Stimulated activated CD8-positive, alpha-beta memory T cell treated with anti-CD3 and anti-CD28 coated beads, Interleukin-15, amount 100 ng/mL, for 24 hours (primary cell): Measurements from ENCODE around the gene GPR107.

Source experiments
- DNase-seq: peaks from one replicate; pipeline ENCODE4 v3.0.0-alpha.2; 2020; ENCODE audit warnings: low read depth

The GPR107 gene

GRCh38 chr9:130159915-130160670 lies 106.4 kb downstream of the GPR107 start:
- DNase-seq, result no peak

- no peak for DNase-seq
Observed at GRCh38 chr9:130160862-130161470, 107.3 kb downstream of the GPR107 start.

DNA sequence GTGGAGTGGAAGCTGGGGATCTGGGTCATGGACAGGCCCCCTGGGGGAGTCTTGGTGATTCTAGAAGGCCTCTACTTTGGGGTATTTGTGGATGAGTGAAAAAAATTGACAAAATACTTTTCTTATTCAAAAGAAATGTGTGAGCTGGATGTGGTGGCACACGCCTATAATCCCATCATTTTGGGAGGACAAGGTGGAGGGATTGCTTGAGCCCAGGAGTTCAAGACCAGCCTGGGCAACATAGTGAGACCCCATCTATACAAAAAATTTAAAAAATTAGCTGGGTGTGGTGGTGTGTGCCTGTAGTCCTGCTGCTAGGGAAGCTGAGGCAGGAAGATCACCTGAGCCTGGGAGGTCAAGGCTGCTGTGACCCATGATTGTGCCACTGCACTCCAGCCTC lies 111.9 kb downstream of the GPR107 start:
- no peak for DNase-seq

DNA sequence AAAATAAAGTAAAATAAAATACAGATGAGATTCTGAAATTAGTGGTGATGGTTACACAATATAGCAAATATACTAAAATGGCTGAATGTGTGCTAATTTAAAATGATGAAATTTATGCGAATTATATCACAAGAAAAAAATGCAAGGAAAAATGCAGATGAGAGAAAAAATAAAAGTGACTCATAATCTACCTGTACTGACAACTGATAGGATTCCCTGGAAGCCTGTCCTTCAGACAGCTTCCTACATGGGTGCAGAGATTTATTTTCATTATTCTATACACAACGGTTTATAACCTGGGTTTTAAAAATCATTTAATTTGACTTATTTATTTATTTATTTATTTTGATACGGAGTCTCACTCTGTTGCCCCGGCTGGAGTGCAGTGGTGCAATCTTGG lies 112.7 kb downstream of the GPR107 start:
- no peak for DNase-seq

GRCh38 chr9:130167927-130168326 lies 114.2 kb downstream of the GPR107 start:
- no peak for DNase-seq

- DNase-seq, result no peak
Observed at GRCh38 chr9:130171226-130172148, 117.8 kb downstream of the GPR107 start.

DNA sequence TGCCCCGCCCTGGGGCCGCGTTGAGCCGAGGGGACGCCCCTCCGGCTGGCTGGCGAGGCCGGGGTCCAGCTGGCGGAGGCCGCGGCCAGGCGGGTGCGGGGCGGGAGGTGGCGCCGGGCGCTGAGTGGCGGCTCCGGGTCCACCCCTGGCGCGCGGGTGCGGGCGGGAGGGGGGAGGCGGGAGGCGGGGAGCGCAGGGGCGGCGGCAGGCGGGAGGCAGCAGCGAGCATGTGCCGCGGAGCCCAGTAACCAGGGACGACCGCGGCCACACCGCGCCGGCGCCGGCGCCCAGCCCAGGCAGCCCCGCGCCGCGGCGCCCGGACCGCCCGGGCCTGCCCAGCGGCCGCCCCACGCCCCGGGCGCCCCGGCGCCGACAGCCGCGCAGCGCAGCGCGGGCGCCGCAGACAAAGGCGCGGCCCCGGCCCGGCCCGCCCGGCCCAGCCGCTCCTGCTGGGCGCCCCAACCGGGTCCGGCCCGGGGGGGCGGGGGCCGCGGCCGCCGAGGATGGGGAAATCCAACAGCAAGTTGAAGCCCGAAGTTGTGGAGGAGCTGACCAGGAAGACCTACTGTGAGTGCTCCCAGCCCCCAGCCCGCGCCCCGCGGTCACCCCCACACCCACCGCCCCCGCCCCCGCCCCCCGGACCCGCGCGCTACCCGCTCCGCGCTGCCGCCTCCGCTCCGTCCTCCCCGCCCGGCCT lies 118.6 kb downstream of the GPR107 start, which contains the start of gene NCS1:
NCS1 (plus strand) TSS at position 244 of the 697 bp plus-strand sequence; CDS start at position 504, 260 bp downstream.
- DNase-seq, result peak; percentile 26

DNA sequence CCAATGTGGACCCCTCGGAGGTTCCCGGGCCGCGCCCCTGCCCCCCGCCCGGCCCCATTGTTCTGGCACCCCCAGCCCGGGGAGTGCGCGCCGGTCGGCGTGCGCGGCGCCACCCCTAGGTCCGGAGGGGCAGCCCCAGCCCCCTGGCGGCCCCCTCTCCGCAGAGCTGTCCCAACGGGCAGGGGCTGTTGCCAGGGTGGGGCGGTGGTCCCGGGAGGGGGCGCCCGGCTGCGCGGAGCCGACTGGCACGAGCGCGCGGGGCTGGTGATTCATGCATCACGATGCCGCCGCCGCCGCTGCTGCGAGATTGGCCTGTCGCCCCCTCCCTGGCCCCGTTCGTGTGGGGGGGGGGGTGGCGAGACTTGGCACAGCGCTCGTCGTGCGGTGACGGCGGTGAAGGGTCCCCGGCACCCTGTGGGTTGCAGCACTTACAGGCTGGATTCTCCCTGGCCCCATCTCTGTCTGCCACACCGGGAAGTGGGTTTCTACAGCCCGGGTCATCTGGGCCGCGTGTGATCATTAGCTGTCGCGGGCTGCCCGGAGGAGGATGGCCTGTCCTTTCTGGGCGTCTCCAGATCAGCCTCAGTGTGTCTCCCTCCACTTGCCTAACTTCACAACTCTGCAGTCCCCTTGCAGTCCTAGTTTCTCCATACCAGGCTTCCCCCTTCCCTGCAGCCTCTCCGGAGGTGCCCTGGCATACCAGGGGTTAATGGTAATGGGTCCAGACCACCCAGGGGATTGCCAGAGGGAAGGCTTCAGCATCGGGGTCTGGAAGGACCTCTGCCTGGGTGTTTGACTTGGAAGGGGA lies 119.4 kb downstream of the GPR107 start:
- DNase-seq, result no peak

GRCh38 chr9:130173666-130173983 lies 119.9 kb downstream of the GPR107 start:
- DNase-seq, result no peak

DNA sequence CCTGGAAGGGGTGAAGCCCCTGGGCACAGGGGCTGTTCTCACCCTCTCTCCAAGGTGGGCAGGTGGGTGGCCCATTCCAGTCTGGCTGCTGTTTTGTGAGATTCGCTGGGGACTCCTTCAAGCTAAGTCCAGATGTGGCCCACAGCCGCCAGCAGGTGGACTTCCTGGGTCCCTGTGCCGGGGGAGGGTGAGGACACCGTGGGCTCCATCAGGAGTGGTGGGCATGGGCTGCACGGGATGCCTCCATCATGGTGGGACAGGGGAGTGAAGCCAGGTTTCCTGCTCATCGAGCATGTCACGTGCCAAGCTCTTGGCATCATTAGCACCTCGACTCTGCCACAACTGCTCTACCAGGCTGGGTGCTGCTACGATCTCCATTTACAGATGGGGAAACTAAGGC lies 120.3 kb downstream of the GPR107 start:
- no peak for DNase-seq

DNA sequence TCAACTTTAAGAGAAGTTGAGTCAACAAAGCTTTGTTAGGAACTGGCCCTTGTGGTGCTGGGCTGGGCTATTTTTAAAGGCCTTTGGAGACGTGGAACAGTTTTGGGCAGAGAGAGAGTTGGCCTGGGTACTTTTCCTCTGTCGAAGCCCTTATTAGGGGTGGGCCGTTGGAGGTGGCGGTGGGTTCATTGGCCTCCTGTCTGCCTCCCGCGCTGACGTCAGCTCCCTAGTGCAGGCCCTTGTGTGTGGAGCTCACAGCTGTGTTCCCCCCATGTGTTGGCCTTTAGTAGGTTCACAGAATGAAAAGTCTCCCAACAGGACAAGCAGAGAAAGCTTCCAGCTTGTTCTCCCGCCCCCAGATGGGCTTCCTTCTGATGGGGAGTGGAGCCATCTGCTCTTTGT lies 121.2 kb downstream of the GPR107 start:
- no peak for DNase-seq

DNA sequence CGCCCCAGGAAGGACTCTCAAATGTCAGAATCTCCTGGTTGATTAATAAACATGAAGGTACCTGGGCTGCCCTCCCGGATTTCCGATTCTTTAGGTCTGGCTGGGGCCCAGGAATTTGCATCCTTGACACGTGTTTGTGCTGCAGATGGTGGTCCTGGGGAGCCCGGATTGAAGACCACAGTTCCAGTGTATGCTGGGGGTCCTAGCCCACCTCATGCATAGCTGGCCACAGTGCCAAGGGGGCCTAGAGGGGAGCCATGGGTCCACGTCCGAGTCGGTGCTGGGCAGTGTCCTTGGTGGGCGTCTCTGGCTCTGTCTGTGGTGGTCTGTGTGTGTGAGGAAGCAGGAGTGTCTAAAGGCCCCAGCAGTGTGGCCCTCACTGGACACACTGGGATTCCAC lies 121.6 kb downstream of the GPR107 start:
- DNase-seq, result no peak

DNA sequence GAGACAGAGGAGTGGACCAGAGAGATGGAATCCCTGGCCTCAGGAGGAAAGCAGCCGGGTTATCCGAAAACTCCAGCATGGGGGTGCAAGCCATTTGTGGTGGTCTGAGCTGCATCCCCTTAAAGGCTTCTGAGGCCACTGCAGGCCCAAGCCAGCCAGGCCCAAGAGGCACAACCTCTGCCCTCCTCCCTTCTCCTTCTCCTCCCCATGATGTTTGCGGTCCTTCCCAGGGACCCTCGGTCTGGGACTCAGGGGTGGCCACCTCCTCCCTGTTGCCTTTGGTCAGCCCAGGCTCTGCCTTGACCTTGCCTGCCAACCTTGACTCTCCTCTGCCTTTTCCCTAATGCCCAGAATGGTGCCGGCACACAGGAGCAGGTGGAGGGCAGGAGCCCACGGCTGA lies 123.1 kb downstream of the GPR107 start:
- DNase-seq, result no peak

- no peak for DNase-seq
Observed at GRCh38 chr9:130177898-130178805, 124.4 kb downstream of the GPR107 start.

GRCh38 chr9:130179331-130179907 lies 125.7 kb downstream of the GPR107 start:
- no peak for DNase-seq

GRCh38 chr9:130180516-130180915 lies 126.8 kb downstream of the GPR107 start:
- no peak for DNase-seq

GRCh38 chr9:130181678-130182380 lies 128.1 kb downstream of the GPR107 start:
- DNase-seq, result no peak

DNA sequence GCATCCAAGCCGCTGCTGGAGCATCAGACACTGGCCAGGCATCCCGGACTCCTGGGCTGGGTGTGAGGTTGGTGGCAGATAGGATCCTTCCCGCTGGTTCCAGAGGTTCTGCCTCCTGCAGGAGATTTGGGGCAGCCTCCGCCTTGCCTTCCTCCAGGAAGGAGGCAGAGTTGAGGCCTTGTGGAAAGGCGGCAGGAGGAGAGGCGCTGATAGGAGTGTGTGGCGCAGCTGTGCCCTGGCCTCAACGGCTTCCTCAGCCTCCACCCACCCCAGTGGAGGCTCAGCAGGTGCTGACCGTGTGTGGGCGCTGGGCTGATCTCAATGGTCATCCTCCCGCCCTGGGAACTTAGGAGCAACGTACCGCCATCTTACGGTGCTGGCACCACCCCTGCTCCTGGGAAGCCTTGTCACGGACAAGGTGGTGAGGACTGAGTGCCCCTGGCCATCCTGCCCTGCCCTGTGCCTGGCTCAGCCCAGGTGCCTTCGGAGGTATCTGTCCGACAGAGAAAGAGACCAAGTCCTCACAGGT lies 128.7 kb downstream of the GPR107 start:
- DNase-seq, result no peak
